ENCODE measurements around the gene DAAM1. TPM values are rescaled to one million over a fixed set of nuclear protein-coding genes. Genes with fewer than 3 reads are reported as not detected.

DAAM1 gene
- polyA plus RNA-seq, 2 of the 4 experiments (the other 2 are of a cell fraction): 6.8 to 10.8 TPM

- WGBS (ENCODE audit: missing lambda C conversion rate): 49% methylated on average over 3 of the region's 3 CpGs
- no peak overlapping the region for H3K27ac ChIP-seq
- ChIA-PET POLR2A (no interaction called here), CTCF (interaction anchor here (2.0 kb wide), 1 partner anchor 8 kb away, joined by 7 read pairs; no protein-coding TSS in a partner anchor)
- no peak overlapping the region for H3K4me2 ChIP-seq
- H3K9me3 ChIP-seq: no peaks in the 10 kb centered on the region
- H3K4me1 ChIP-seq: no peaks in the 10 kb centered on the region
- TF ChIP-seq HMGXB4 (CRISPR knock-in tag; IDR thresholded peaks at IDR 0.05; ENCODE audit: borderline replicate concordance) (no peak), HOXB5 (CRISPR knock-in tag; IDR thresholded peaks at IDR 0.05) (no peak), MAFK (IDR thresholded peaks at IDR 0.05; ENCODE audit: partially characterized antibody) (no peak), SMC3 (IDR thresholded peaks at IDR 0.05) (no peak), ELK1 (IDR thresholded peaks at IDR 0.05; ENCODE audit: low read depth, low read length) (no peak), EHMT2 (IDR thresholded peaks at IDR 0.05; ENCODE audit: low read depth) (no peak), FOSL2 (IDR thresholded peaks at IDR 0.05) (no peak), FOSL2 (CRISPR knock-in tag; IDR thresholded peaks at IDR 0.05) (no peak), NPAS2 (CRISPR knock-in tag; IDR thresholded peaks at IDR 0.05; ENCODE audit: borderline replicate concordance) (no peak), FOSB (CRISPR knock-in tag; IDR thresholded peaks at IDR 0.05) (no peak), TP53 (CRISPR knock-in tag; IDR thresholded peaks at IDR 0.05) (no peak), POLR2A (IDR thresholded peaks at IDR 0.05; ENCODE audit: low read length) (no peak), BCL3 (IDR thresholded peaks at IDR 0.05) (no peak), RNF2 (IDR thresholded peaks at IDR 0.05; ENCODE audit: borderline replicate concordance, low read depth) (no peak), NR3C1 (IDR thresholded peaks at IDR 0.05) (no peak), POLR2AphosphoS2 (conservative IDR thresholded peaks at IDR 0.05; ENCODE audit: low read length) (no peak)
- ATAC-seq (no peak), FAIRE-seq (no peak), DNase-seq (ENCODE audit: low read depth in 1 of 2, low spot score in 1 of 2) (no peak)
- no peak overlapping the region for H3K4me3 ChIP-seq
Measured at GRCh38 chr14:59224341-59224740, 35.9 kb downstream of the DAAM1 start.

GRCh38 chr14:59225281-59225680, 36.8 kb downstream of the DAAM1 start:
- Histone ChIP-seq H3K4me2 (no peak overlapping the region), H3K9me3 (no peaks in the 10 kb centered on the region), H3K4me1 (no peaks in the 10 kb centered on the region), H3K4me3 (no peak overlapping the region), H3K27ac (no peak overlapping the region)
- 86% methylated on average over 2 of the region's 2 CpGs for WGBS (ENCODE audit: missing lambda C conversion rate)
- ChIA-PET CTCF (interaction anchor here (2.0 kb wide), 1 partner anchor 9 kb away, joined by 7 read pairs; no protein-coding TSS in a partner anchor), POLR2A (no interaction called here)
- DNase-seq (ENCODE audit: low read depth in 1 of 2, low spot score in 1 of 2) (no peak), FAIRE-seq (no peak), ATAC-seq (no peak)
- TF ChIP-seq BHLHE40 (IDR thresholded peaks at IDR 0.05; ENCODE audit: low read depth, low read length): no peak
- no peak for TF ChIP-seq FOXS1 (CRISPR knock-in tag; IDR thresholded peaks at IDR 0.05)
- TF ChIP-seq POLR2AphosphoS2 (conservative IDR thresholded peaks at IDR 0.05; ENCODE audit: low read length): no peak
- TF ChIP-seq HDAC2 (IDR thresholded peaks at IDR 0.05): no peak
- TF ChIP-seq HOXB13 (CRISPR knock-in tag; IDR thresholded peaks at IDR 0.05; ENCODE audit: low read depth): no peak
- TF ChIP-seq PBX3 (IDR thresholded peaks at IDR 0.05): no peak
- TF ChIP-seq CBX2 (IDR thresholded peaks at IDR 0.05; ENCODE audit: borderline replicate concordance, low read depth): no peak
- TF ChIP-seq NPAS2 (CRISPR knock-in tag; IDR thresholded peaks at IDR 0.05; ENCODE audit: borderline replicate concordance): no peak
- TF ChIP-seq ZNF302 (CRISPR knock-in tag; IDR thresholded peaks at IDR 0.05): no peak
- TF ChIP-seq SMC3 (IDR thresholded peaks at IDR 0.05): no peak
- TF ChIP-seq MYC (IDR thresholded peaks at IDR 0.05; ENCODE audit: borderline replicate concordance, low read length): no peak
- no peak for TF ChIP-seq ATOH8 (CRISPR knock-in tag; IDR thresholded peaks at IDR 0.05; ENCODE audit: low read depth)
- no peak for TF ChIP-seq ZC3H11A (IDR thresholded peaks at IDR 0.05)
- no peak for TF ChIP-seq ZSCAN20 (CRISPR knock-in tag; IDR thresholded peaks at IDR 0.05)
- no peak for TF ChIP-seq REST (IDR thresholded peaks at IDR 0.05)

Data from A549 (cell line).